HEK293T (cell line): ENCODE measurements around the gene KIZ.

Source experiments
- CTCF ChIA-PET: fragments of 350-600 bp; formaldehyde crosslinking; extraction: SDS; loops from one replicate; lab custom pipeline; 2021; ENCODE audit warnings: antibody characterized with exemption, inconsistent platforms; lab: Yijun Ruan, JAX
- POLR2A ChIA-PET: fragments of 350-600 bp; formaldehyde crosslinking; extraction: SDS; loops from one replicate; lab custom pipeline; 2020; ENCODE audit warnings: antibody characterized with exemption, inconsistent platforms; lab: Yijun Ruan, JAX
- DNase-seq: peaks from one replicate; pipeline ENCODE4 v3.0.0; 2012; ENCODE audit warnings: mixed read lengths; ENCODE audit errors: extremely low spot score
- ARNT ChIP-seq: fragments of 450-650 bp; IDR thresholded peaks from 2 replicates; pipeline ENCODE4 v1.6.1; 2017; ENCODE audit warnings: mild to moderate bottlenecking
- BHLHE40 ChIP-seq: fragments of 450-650 bp; IDR thresholded peaks from 2 replicates; pipeline ENCODE4 v1.6.1; 2016; ENCODE audit warnings: mild to moderate bottlenecking, moderate library complexity, borderline replicate concordance
- CTBP1 ChIP-seq: fragments of 450-650 bp; IDR thresholded peaks from 2 replicates; pipeline ENCODE4 v1.6.1; 2016; ENCODE audit warnings: borderline replicate concordance
- ELF4 ChIP-seq: fragments of 450-650 bp; IDR thresholded peaks from 2 replicates; pipeline ENCODE4 v1.6.1; 2017; ENCODE audit warnings: antibody characterized with exemption
- FOXA1 ChIP-seq: fragments of 450-650 bp; IDR thresholded peaks from 2 replicates; pipeline ENCODE4 v1.6.1; 2016; ENCODE audit warnings: mild to moderate bottlenecking
- FOXK2 ChIP-seq: fragments of 450-650 bp; IDR thresholded peaks from 2 replicates; pipeline ENCODE4 v1.6.1; 2016; ENCODE audit warnings: mild to moderate bottlenecking
- FOXM1 ChIP-seq: fragments of 450-650 bp; IDR thresholded peaks from 2 replicates; pipeline ENCODE4 v1.6.1; 2017; ENCODE audit warnings: mild to moderate bottlenecking, borderline replicate concordance
- HDGF ChIP-seq: fragments of 450-650 bp; IDR thresholded peaks from 2 replicates; pipeline ENCODE4 v1.6.1; 2017; ENCODE audit warnings: antibody characterized with exemption, borderline replicate concordance
- L3MBTL2 ChIP-seq: fragments of 450-650 bp; conservative IDR thresholded peaks from 2 replicates; pipeline ENCODE4 v1.6.1; 2016; ENCODE audit warnings: mild to moderate bottlenecking
- LEF1 ChIP-seq: fragments of 450-650 bp; IDR thresholded peaks from 2 replicates; pipeline ENCODE4 v1.6.1; 2017; ENCODE audit warnings: mild to moderate bottlenecking, borderline replicate concordance
- NFRKB ChIP-seq: fragments of 450-650 bp; IDR thresholded peaks from 2 replicates; pipeline ENCODE4 v1.6.1; 2016; ENCODE audit warnings: mild to moderate bottlenecking, moderate library complexity
- PKNOX1 ChIP-seq: fragments of 450-650 bp; IDR thresholded peaks from 2 replicates; pipeline ENCODE4 v1.6.1; 2016
- SP1 ChIP-seq: fragments of 450-650 bp; IDR thresholded peaks from 2 replicates; pipeline ENCODE4 v1.6.1; 2017
- SUZ12 ChIP-seq: fragments of 450-650 bp; IDR thresholded peaks from 2 replicates; pipeline ENCODE4 v1.6.1; 2016; ENCODE audit warnings: mild to moderate bottlenecking
- TARDBP ChIP-seq: fragments of 450-650 bp; IDR thresholded peaks from 2 replicates; pipeline ENCODE4 v1.6.1; 2016
- ZNF384 ChIP-seq: fragments of 450-650 bp; IDR thresholded peaks from 2 replicates; pipeline ENCODE4 v1.6.1; 2016

The KIZ gene

GRCh38 chr20:21279706-21280521, 154.0 kb downstream of the KIZ start:
- no peak for DNase-seq
- no peak for TF ChIP-seq TARDBP
- no peak for TF ChIP-seq LEF1
- no peak for TF ChIP-seq L3MBTL2
- TF ChIP-seq FOXA1 = no peak
- TF ChIP-seq ARNT = no peak
- no peak for TF ChIP-seq SP1
- TF ChIP-seq CTBP1 = no peak
- no peak for TF ChIP-seq SUZ12
- TF ChIP-seq FOXM1 = no peak
- no peak for TF ChIP-seq NFRKB
- TF ChIP-seq BHLHE40 = no peak
- TF ChIP-seq HDGF = no peak
- no peak for TF ChIP-seq ELF4
- no peak for TF ChIP-seq ZNF384
- ChIA-PET CTCF (no interaction called here), POLR2A (no interaction called here)

GRCh38 chr20:21280522-21281016, 154.7 kb downstream of the KIZ start:
- ChIA-PET CTCF (no interaction called here), POLR2A (no interaction called here)
- DNase-seq = no peak
- TF ChIP-seq SUZ12 (no peak), LEF1 (no peak), FOXM1 (no peak), L3MBTL2 (no peak), ELF4 (no peak), FOXA1 (no peak), TARDBP (no peak), FOXK2 (no peak), ZNF384 (no peak)

DNA sequence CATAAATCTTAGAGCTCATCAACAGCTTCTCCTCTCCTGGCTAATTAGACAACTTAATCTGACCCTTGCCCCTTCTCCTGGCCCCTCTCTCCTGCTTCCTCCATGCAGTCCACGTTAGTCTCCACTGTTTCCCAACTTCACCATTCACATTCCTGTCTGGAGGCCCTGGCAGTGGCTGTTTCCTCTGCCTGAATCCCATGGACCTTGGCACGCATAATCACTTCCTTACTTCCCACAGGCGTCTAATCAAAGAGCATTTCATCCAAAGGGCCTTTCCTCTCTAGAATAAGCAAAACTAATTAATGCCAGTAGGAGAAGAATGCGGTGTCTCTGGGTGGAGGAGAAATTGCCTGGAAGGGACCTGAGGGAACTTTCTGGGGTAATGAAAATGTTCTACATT, 160.9 kb downstream of the KIZ start:
- ChIA-PET CTCF (no interaction called here), POLR2A (interaction anchor here (3.2 kb wide), 1 partner anchor 16 kb away, joined by 14 read pairs; the partner anchor contains the start of gene XRN2)
- DNase-seq = no peak
- TF ChIP-seq ARNT = no peak
- no peak for TF ChIP-seq FOXK2
- TF ChIP-seq TARDBP = no peak
- no peak for TF ChIP-seq FOXM1
- no peak for TF ChIP-seq BHLHE40
- no peak for TF ChIP-seq ELF4
- TF ChIP-seq HDGF = no peak
- no peak for TF ChIP-seq CTBP1
- TF ChIP-seq ZNF384 = no peak
- TF ChIP-seq NFRKB = no peak
- no peak for TF ChIP-seq PKNOX1

GRCh38 chr20:21288587-21289370, 162.9 kb downstream of the KIZ start:
- ChIA-PET POLR2A (interaction anchor here (0.7 to 3.2 kb wide), 2 partner anchors 14 to 234 kb away, joined by 3 to 14 read pairs; partner anchors contain the start of gene XRN2), CTCF (no interaction called here)
- no peak for DNase-seq
- TF ChIP-seq LEF1 (no peak), HDGF (no peak), ELF4 (no peak), FOXM1 (no peak), FOXK2 (no peak), PKNOX1 (no peak), SP1 (no peak), BHLHE40 (no peak), L3MBTL2 (no peak), NFRKB (no peak), TARDBP (no peak)

DNA sequence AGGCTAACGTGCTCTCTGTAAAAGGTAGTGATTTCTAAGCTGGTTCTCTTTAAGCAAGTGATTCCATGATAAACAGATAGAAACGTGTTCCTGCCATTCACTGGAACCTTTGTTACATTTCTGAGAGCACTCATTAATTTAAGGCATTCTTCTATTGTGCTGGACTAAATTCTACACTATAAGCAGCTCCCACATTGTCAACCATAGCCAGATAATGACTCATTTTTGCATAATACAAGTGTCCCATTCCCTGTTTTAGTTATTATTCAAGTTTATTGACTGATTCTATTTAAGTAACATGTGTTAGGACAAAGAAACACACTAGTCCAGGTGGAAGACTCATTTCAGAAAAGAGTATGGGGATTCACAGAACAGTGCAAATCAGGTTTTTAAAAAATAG, 163.8 kb downstream of the KIZ start:
- TF ChIP-seq HDGF = no peak
- TF ChIP-seq FOXK2 = no peak
- TF ChIP-seq FOXA1 = no peak
- TF ChIP-seq FOXM1 = no peak
- TF ChIP-seq SP1 = no peak
- no peak for TF ChIP-seq LEF1
- no peak for TF ChIP-seq L3MBTL2
- TF ChIP-seq BHLHE40 = no peak
- TF ChIP-seq ZNF384 = no peak
- TF ChIP-seq CTBP1 = no peak
- TF ChIP-seq ARNT = no peak
- no peak for TF ChIP-seq ELF4
- TF ChIP-seq SUZ12 = no peak
- no peak for TF ChIP-seq PKNOX1
- TF ChIP-seq TARDBP = no peak
- no peak for TF ChIP-seq NFRKB
- CTCF ChIA-PET = interaction anchor here (0.5 kb wide), 1 partner anchor 75 kb away, joined by 3 read pairs; no protein-coding TSS in a partner anchor
- POLR2A ChIA-PET = interaction anchor here (0.7 to 3.2 kb wide), 2 partner anchors 13 to 233 kb away, joined by 3 to 14 read pairs; partner anchors contain the start of gene XRN2
- no peak for DNase-seq
